CD8-positive, alpha-beta memory T cell (primary cell): ENCODE measurements around the gene SLAIN2. TPM values are rescaled to one million over a fixed set of nuclear protein-coding genes. Genes with fewer than 3 reads are reported as not detected.
"Not testable (repeated sequence)": the region's sequence is repeated elsewhere in the genome, so short reads cannot be mapped to it uniquely, and the experiment has no call there.

Source experiments
- CTCF ChIA-PET: fragments of 350-600 bp; sonication (Branson Sonifier 250); formaldehyde crosslinking; loops from one replicate; lab custom pipeline; 2021; ENCODE audit warnings: antibody characterized with exemption; lab: Charles Lee
- POLR2A ChIA-PET: fragments of 350-600 bp; sonication (Branson Sonifier 250); formaldehyde crosslinking; loops from one replicate; lab custom pipeline; 2021; ENCODE audit warnings: antibody characterized with exemption; lab: Charles Lee
- DNase-seq, 5 donors: peaks; one replicate each; pipeline versions ENCODE4 v3.0.0 to v3.0.0-alpha.2; 2020 to 2022; ENCODE audit warnings: mixed read lengths in 1 of 5
- H3K27ac ChIP-seq: one replicate; pipeline ENCODE4 v1.7.0; 2013; ENCODE audit warnings: low read depth, mild to moderate bottlenecking, low read length, moderate library complexity
- H3K27me3 ChIP-seq: 2 replicates; pipeline ENCODE4 v1.7.0; 2013; ENCODE audit warnings: low read length, mild to moderate bottlenecking; ENCODE audit not compliant: insufficient read depth, poor library complexity, severe bottlenecking
- H3K36me3 ChIP-seq: 2 replicates; pipeline ENCODE4 v1.7.0; 2013; ENCODE audit warnings: mild to moderate bottlenecking, low read length, moderate library complexity; ENCODE audit not compliant: insufficient read depth
- H3K4me1 ChIP-seq: 2 replicates; pipeline ENCODE4 v1.7.0; 2013; ENCODE audit warnings: mild to moderate bottlenecking, low read length, moderate library complexity; ENCODE audit not compliant: insufficient read depth
- H3K4me3 ChIP-seq: 2 replicates; pipeline ENCODE4 v1.7.0; 2013; ENCODE audit warnings: mild to moderate bottlenecking, low read length
- H3K9me3 ChIP-seq: 2 replicates; pipeline ENCODE4 v1.7.0; 2013; ENCODE audit warnings: mild to moderate bottlenecking, low read length
- H3K27ac Mint-ChIP-seq, 8 donors: one replicate each; pipeline ENCODE4 v1.8.0; 2020 to 2021; ENCODE audit warnings: mixed read lengths in 8 of 8, mild to moderate bottlenecking in 6 of 8, inconsistent platforms in 3 of 8, moderate library complexity in 3 of 8
- H3K27me3 Mint-ChIP-seq, 2 donors: one replicate each; pipeline ENCODE4 v1.8.0; 2020 to 2021; ENCODE audit warnings: mixed read lengths in 2 of 2, mild to moderate bottlenecking in 1 of 2, moderate library complexity in 1 of 2
- H3K36me3 Mint-ChIP-seq, 3 donors: one replicate each; pipeline ENCODE4 v1.8.0; 2020 to 2021; ENCODE audit warnings: mixed read lengths in 3 of 3, inconsistent platforms in 1 of 3, mild to moderate bottlenecking in 1 of 3
- H3K4me1 Mint-ChIP-seq, 3 donors: one replicate each; pipeline ENCODE4 v1.8.0; 2020 to 2021; ENCODE audit warnings: mixed read lengths in 3 of 3, inconsistent platforms in 1 of 3, mild to moderate bottlenecking in 1 of 3
- H3K4me3 Mint-ChIP-seq, 7 donors: one replicate each; pipeline ENCODE4 v1.8.0; 2020 to 2021; ENCODE audit warnings: mixed read lengths in 7 of 7, mild to moderate bottlenecking in 6 of 7, moderate library complexity in 4 of 7, inconsistent platforms in 2 of 7
- H3K9me3 Mint-ChIP-seq, 5 donors: one replicate each; pipeline ENCODE4 v1.8.0; 2020 to 2022; ENCODE audit warnings: mixed read lengths in 5 of 5, mild to moderate bottlenecking in 3 of 5, moderate library complexity in 2 of 5, inconsistent platforms in 1 of 5
- polyA plus RNA-seq: library from polyadenylated mRNA; unstranded; fragments of 300-500 nt; fragmentation: Illumina TruSeq; gene quantifications from one replicate; pipeline ENCODE4 v1.2.3, GENCODE V29; 2021
- total RNA-seq, 2 experiments: library from RNA; stranded (reverse); gene quantifications; one replicate each; pipeline ENCODE4 v1.2.3, GENCODE V29; 2021

The SLAIN2 gene
- total and polyA plus RNA-seq, 3 experiments from 2014 or later = 26.4 to 86.8 (median 72.2) TPM

- H3K27me3 ChIP-seq = no peaks in the 10 kb centered on the region
- no peaks in the 10 kb centered on the region for H3K4me1 Mint-ChIP-seq
- no peaks in the 10 kb centered on the region for H3K9me3 ChIP-seq
- H3K36me3 Mint-ChIP-seq = peaks cover 0 to 2% (median 0%) of the 10 kb centered on the region in 3 donors
- H3K4me1 ChIP-seq = no peaks in the 10 kb centered on the region
- ChIA-PET CTCF (no interaction called here), POLR2A (no interaction called here)
- H3K27ac Mint-ChIP-seq = no peak overlapping the region
- no peak for DNase-seq
- no peak overlapping the region for H3K4me3 Mint-ChIP-seq
- no peaks in the 10 kb centered on the region for H3K9me3 Mint-ChIP-seq
- no peak overlapping the region for H3K4me3 ChIP-seq
- peaks cover 9 to 14% of the 10 kb centered on the region in 2 donors for H3K27me3 Mint-ChIP-seq
- H3K36me3 ChIP-seq = no peaks in the 10 kb centered on the region
- H3K27ac ChIP-seq = no peak overlapping the region
These were observed 35.8 kb upstream of the SLAIN2 start for GRCh38 chr4:48305508-48305907.

- no peak overlapping the region for H3K4me3 Mint-ChIP-seq
- CTCF ChIA-PET = no interaction called here
- H3K36me3 Mint-ChIP-seq = no peaks in the 10 kb centered on the region
These were observed 33.8 kb upstream of the SLAIN2 start for GRCh38 chr4:48307528-48307927.

GRCh38 chr4:48308901-48309300 lies 32.4 kb upstream of the SLAIN2 start:
- ChIA-PET CTCF (no interaction called here), POLR2A (no interaction called here)
- Mint-ChIP-seq H3K36me3 (no peaks in the 10 kb centered on the region), H3K4me1 (no peaks in the 10 kb centered on the region), H3K27me3 (peaks cover 2 to 3% of the 10 kb centered on the region in 2 donors), H3K4me3 (no peak overlapping the region), H3K9me3 (no peaks in the 10 kb centered on the region), H3K27ac (no peak overlapping the region)
- Histone ChIP-seq H3K4me1 (no peaks in the 10 kb centered on the region), H3K9me3 (no peaks in the 10 kb centered on the region), H3K27me3 (no peaks in the 10 kb centered on the region), H3K36me3 (no peaks in the 10 kb centered on the region), H3K4me3 (no peak overlapping the region), H3K27ac (no peak overlapping the region)
- no peak for DNase-seq

More at GRCh38 chr4:48307528-48307927, 33.8 kb upstream of the SLAIN2 start:
- Histone ChIP-seq H3K4me1 (no peaks in the 10 kb centered on the region), H3K4me3 (no peak overlapping the region), H3K9me3 (no peaks in the 10 kb centered on the region), H3K36me3 (no peaks in the 10 kb centered on the region), H3K27me3 (no peaks in the 10 kb centered on the region), H3K27ac (no peak overlapping the region)
- POLR2A ChIA-PET = no interaction called here
- peaks cover 6 to 7% of the 10 kb centered on the region in 2 donors for H3K27me3 Mint-ChIP-seq
- no peak for DNase-seq
- H3K9me3 Mint-ChIP-seq = no peaks in the 10 kb centered on the region
- no peak overlapping the region for H3K27ac Mint-ChIP-seq
- H3K4me1 Mint-ChIP-seq = no peaks in the 10 kb centered on the region

- Histone ChIP-seq H3K27me3 (no peaks in the 10 kb centered on the region), H3K36me3 (no peaks in the 10 kb centered on the region), H3K4me1 (no peaks in the 10 kb centered on the region), H3K27ac (no peak overlapping the region), H3K4me3 (no peak overlapping the region), H3K9me3 (no peaks in the 10 kb centered on the region)
- ChIA-PET CTCF (no interaction called here), POLR2A (no interaction called here)
- Mint-ChIP-seq H3K9me3 (peaks cover 0 to 2% (median 0%) of the 10 kb centered on the region in 5 donors), H3K4me1 (peaks cover 0 to 4% (median 0%) of the 10 kb centered on the region in 3 donors), H3K27ac (no peak overlapping the region), H3K27me3 (peaks cover 0 to 2% of the 10 kb centered on the region in 2 donors), H3K4me3 (no peak overlapping the region), H3K36me3 (no peaks in the 10 kb centered on the region)
- DNase-seq = no peak
These were observed 29.4 kb upstream of the SLAIN2 start for GRCh38 chr4:48311896-48312295.

- CTCF ChIA-PET, H3K4me3 ChIP-seq, H3K36me3 ChIP-seq, H3K27ac ChIP-seq, H3K9me3 ChIP-seq, H3K9me3 Mint-ChIP-seq, H3K4me1 ChIP-seq, H3K27me3 ChIP-seq, H3K27me3 Mint-ChIP-seq, DNase-seq, H3K4me1 Mint-ChIP-seq, H3K4me3 Mint-ChIP-seq, POLR2A ChIA-PET, H3K36me3 Mint-ChIP-seq, H3K27ac Mint-ChIP-seq: not testable (repeated sequence)
These were observed 26.6 kb upstream of the SLAIN2 start for GRCh38 chr4:48314746-48315145.

GRCh38 chr4:48315728-48316630 lies 25.4 kb upstream of the SLAIN2 start:
- ChIA-PET CTCF (interaction anchor here (0.8 kb wide), 1 partner anchor 225 kb away, joined by 3 read pairs; no protein-coding TSS in a partner anchor), POLR2A (no interaction called here)
- Histone ChIP-seq H3K36me3 (no peaks in the 10 kb centered on the region), H3K27ac (no peak overlapping the region), H3K4me1 (no peaks in the 10 kb centered on the region), H3K4me3 (no peak overlapping the region), H3K9me3 (no peaks in the 10 kb centered on the region), H3K27me3 (no peaks in the 10 kb centered on the region)
- no peak overlapping the region for H3K27ac Mint-ChIP-seq
- no peaks in the 10 kb centered on the region for H3K36me3 Mint-ChIP-seq
- H3K4me3 Mint-ChIP-seq = no peak overlapping the region
- DNase-seq = peak in 2 of 5 donors; percentile 16 to 33
- H3K9me3 Mint-ChIP-seq = peaks cover 0 to 2% (median 0%) of the 10 kb centered on the region in 5 donors
- peaks cover 0 to 4% (median 0%) of the 10 kb centered on the region in 3 donors for H3K4me1 Mint-ChIP-seq
- no peaks in the 10 kb centered on the region for H3K27me3 Mint-ChIP-seq

GRCh38 chr4:48321312-48321711 lies 20.0 kb upstream of the SLAIN2 start:
- POLR2A ChIA-PET = no interaction called here
- H3K27ac Mint-ChIP-seq = no peak overlapping the region
- no peak for DNase-seq

GRCh38 chr4:48322063-48322462 lies 19.3 kb upstream of the SLAIN2 start:
- H3K27me3 ChIP-seq = no peaks in the 10 kb centered on the region
- ChIA-PET CTCF (no interaction called here), POLR2A (no interaction called here)
- Mint-ChIP-seq H3K27me3 (peaks cover 3 to 20% of the 10 kb centered on the region in 2 donors), H3K4me1 (no peaks in the 10 kb centered on the region), H3K36me3 (no peaks in the 10 kb centered on the region), H3K4me3 (no peak overlapping the region), H3K9me3 (no peaks in the 10 kb centered on the region), H3K27ac (no peak overlapping the region)
- H3K27ac ChIP-seq = no peak overlapping the region
- H3K9me3 ChIP-seq = no peaks in the 10 kb centered on the region
- H3K36me3 ChIP-seq = no peaks in the 10 kb centered on the region
- no peak for DNase-seq
- H3K4me1 ChIP-seq = no peaks in the 10 kb centered on the region
- H3K4me3 ChIP-seq = no peak overlapping the region

More at GRCh38 chr4:48321312-48321711, 20.0 kb upstream of the SLAIN2 start:
- no peaks in the 10 kb centered on the region for H3K4me1 Mint-ChIP-seq
- Histone ChIP-seq H3K4me1 (no peaks in the 10 kb centered on the region), H3K27ac (no peak overlapping the region), H3K36me3 (no peaks in the 10 kb centered on the region), H3K9me3 (no peaks in the 10 kb centered on the region), H3K27me3 (no peaks in the 10 kb centered on the region), H3K4me3 (no peak overlapping the region)
- no peaks in the 10 kb centered on the region for H3K9me3 Mint-ChIP-seq
- CTCF ChIA-PET = no interaction called here
- no peaks in the 10 kb centered on the region for H3K36me3 Mint-ChIP-seq
- no peak overlapping the region for H3K4me3 Mint-ChIP-seq
- H3K27me3 Mint-ChIP-seq = peaks cover 0 to 17% of the 10 kb centered on the region in 2 donors
